Measurements from ENCODE around the gene BEND3. TPM values are rescaled to one million over a fixed set of nuclear protein-coding genes. Genes with fewer than 3 reads are reported as not detected.
A peak's percentile ranks its signal among the peaks of the same experiment; 100 is the strongest.

The BEND3 gene
- total and polyA plus RNA-seq, 2 experiments from 2014 or later = 9.2 to 33.7 TPM

DNA sequence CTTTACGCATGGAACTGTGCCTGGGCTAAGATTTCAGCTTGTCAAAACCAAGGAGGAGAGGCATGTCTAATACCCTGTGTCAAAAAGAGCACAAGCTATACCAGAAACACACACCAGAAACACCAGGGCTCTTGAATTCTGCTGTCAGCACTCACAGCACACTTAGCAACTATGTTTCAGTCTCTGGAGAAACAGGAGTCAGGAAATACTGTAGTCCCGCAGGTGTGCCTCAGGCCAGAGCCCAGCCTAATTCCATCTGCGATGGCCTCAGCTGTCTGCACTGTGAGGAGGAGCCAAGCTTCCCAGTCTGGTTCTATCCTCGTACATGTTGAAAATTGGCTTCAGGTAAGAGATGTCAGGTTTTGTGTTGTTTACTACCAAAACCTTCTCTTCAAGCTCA lies 55.7 kb downstream of the BEND3 start:
- Mint-ChIP-seq H3K4me1 (peaks cover 21% of the 10 kb centered on the region), H3K27ac (no peak overlapping the region), H3K27me3 (ENCODE audit: insufficient read depth, low read depth, poor library complexity) (peaks cover 8% of the 10 kb centered on the region), H3K4me3 (no peak overlapping the region), H3K36me3 (ENCODE audit: low read depth) (no peaks in the 10 kb centered on the region), H3K9me3 (no peaks in the 10 kb centered on the region)
- no peak overlapping the region for H3K4me2 ChIP-seq
- no peaks in the 10 kb centered on the region for H3K9me2 ChIP-seq (ENCODE audit: insufficient read depth)
- no peaks in the 10 kb centered on the region for H3K79me2 ChIP-seq (replicated peaks; ENCODE audit: insufficient read depth)
- H4K20me1 ChIP-seq (replicated peaks; ENCODE audit: insufficient read depth) = no peaks in the 10 kb centered on the region
- H2AFZ ChIP-seq = peak overlapping the region; percentile 56; the same call in 1 of the 2 replicates
- H3K27ac ChIP-seq (ENCODE audit: low read depth) = no peak overlapping the region
- no peaks in the 10 kb centered on the region for H3K27me3 ChIP-seq (ENCODE audit: insufficient read depth)
- ATAC-seq = no peak
- no peak overlapping the region for H3K4me3 ChIP-seq
- no peak for TF ChIP-seq ZNF114 (CRISPR knock-in tag; IDR thresholded peaks at IDR 0.05)
- no peaks in the 10 kb centered on the region for H3K36me3 ChIP-seq (ENCODE audit: insufficient read depth)
- DNase-seq (ENCODE audit: low spot score) = no peak
- H3F3A ChIP-seq (replicated peaks; ENCODE audit: low read depth) = peaks cover 19% of the 10 kb centered on the region
- H3K4me1 ChIP-seq (ENCODE audit: insufficient read depth) = peaks cover 23% of the 10 kb centered on the region

DNA sequence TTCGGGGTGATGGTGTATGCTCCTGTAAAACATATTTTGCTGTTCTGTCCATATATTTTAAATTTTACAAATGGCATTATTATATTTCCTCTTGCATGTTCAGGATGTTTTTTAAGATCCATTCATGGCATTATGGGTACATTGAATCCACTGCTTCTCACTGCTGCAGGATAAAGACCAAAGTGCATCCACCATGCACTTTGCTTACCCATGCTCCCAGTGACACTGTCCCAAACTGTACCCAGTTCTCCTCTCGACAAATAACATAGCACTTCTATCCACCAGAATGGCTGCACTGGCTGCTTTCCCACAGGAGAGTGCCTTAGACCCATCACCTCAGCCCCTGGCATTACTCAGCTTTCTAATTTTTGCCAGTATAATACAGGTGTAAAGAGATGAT lies 57.6 kb downstream of the BEND3 start:
- DNase-seq (ENCODE audit: low spot score) (no peak), ATAC-seq (no peak)
- no peak overlapping the region for H3K4me2 ChIP-seq
- Mint-ChIP-seq H3K4me3 (no peak overlapping the region), H3K4me1 (peaks cover 19% of the 10 kb centered on the region), H3K9me3 (no peaks in the 10 kb centered on the region), H3K36me3 (ENCODE audit: low read depth) (no peaks in the 10 kb centered on the region), H3K27ac (no peak overlapping the region), H3K27me3 (ENCODE audit: insufficient read depth, low read depth, poor library complexity) (peaks cover 11% of the 10 kb centered on the region)
- no peak overlapping the region for H3K27ac ChIP-seq (ENCODE audit: low read depth)
- no peak overlapping the region for H3K4me3 ChIP-seq
- H3K4me1 ChIP-seq (ENCODE audit: insufficient read depth) = peaks cover 23% of the 10 kb centered on the region
- H3K27me3 ChIP-seq (ENCODE audit: insufficient read depth) = no peaks in the 10 kb centered on the region
- H3K79me2 ChIP-seq (replicated peaks; ENCODE audit: insufficient read depth) = no peaks in the 10 kb centered on the region
- H4K20me1 ChIP-seq (replicated peaks; ENCODE audit: insufficient read depth) = no peaks in the 10 kb centered on the region
- H3F3A ChIP-seq (replicated peaks; ENCODE audit: low read depth) = peaks cover 10% of the 10 kb centered on the region; the same call in 1 of the 2 replicates
- H3K36me3 ChIP-seq (ENCODE audit: insufficient read depth) = no peaks in the 10 kb centered on the region
- 0 out of 2 replicates have a peak overlapping the region, but pooled peaks have one; percentile 14 for H2AFZ ChIP-seq
- H3K9me2 ChIP-seq (ENCODE audit: insufficient read depth) = no peaks in the 10 kb centered on the region
- TF ChIP-seq EZH2phosphoT487 (IDR thresholded peaks at IDR 0.05; ENCODE audit: unreplicated experiment) (no peak), STAT1 (IDR thresholded peaks at IDR 0.05; ENCODE audit: unreplicated experiment) (no peak), ZNF331 (CRISPR knock-in tag; IDR thresholded peaks at IDR 0.05; ENCODE audit: low read depth) (no peak), POLR2AphosphoS5 (IDR thresholded peaks at IDR 0.05; ENCODE audit: low read depth) (no peak), EZH2 (IDR thresholded peaks at IDR 0.05; ENCODE audit: low read depth, unreplicated experiment) (no peak), CREB1 (CRISPR knock-in tag; IDR thresholded peaks at IDR 0.05; ENCODE audit: low read depth) (no peak), ZNF114 (CRISPR knock-in tag; IDR thresholded peaks at IDR 0.05) (no peak), NANOG (IDR thresholded peaks at IDR 0.05; ENCODE audit: borderline replicate concordance) (no peak)
- TF ChIP-seq, protein P1, sequence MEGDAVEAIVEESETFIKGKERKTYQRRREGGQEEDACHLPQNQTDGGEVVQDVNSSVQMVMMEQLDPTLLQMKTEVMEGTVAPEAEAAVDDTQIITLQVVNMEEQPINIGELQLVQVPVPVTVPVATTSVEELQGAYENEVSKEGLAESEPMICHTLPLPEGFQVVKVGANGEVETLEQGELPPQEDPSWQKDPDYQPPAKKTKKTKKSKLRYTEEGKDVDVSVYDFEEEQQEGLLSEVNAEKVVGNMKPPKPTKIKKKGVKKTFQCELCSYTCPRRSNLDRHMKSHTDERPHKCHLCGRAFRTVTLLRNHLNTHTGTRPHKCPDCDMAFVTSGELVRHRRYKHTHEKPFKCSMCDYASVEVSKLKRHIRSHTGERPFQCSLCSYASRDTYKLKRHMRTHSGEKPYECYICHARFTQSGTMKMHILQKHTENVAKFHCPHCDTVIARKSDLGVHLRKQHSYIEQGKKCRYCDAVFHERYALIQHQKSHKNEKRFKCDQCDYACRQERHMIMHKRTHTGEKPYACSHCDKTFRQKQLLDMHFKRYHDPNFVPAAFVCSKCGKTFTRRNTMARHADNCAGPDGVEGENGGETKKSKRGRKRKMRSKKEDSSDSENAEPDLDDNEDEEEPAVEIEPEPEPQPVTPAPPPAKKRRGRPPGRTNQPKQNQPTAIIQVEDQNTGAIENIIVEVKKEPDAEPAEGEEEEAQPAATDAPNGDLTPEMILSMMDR (conservative IDR thresholded peaks at IDR 0.05; ENCODE audit: low read depth in 2 of 2) = no peak
- TF ChIP-seq, protein P2, sequence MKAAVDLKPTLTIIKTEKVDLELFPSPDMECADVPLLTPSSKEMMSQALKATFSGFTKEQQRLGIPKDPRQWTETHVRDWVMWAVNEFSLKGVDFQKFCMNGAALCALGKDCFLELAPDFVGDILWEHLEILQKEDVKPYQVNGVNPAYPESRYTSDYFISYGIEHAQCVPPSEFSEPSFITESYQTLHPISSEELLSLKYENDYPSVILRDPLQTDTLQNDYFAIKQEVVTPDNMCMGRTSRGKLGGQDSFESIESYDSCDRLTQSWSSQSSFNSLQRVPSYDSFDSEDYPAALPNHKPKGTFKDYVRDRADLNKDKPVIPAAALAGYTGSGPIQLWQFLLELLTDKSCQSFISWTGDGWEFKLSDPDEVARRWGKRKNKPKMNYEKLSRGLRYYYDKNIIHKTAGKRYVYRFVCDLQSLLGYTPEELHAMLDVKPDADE (IDR thresholded peaks at IDR 0.05) = no peak
- TF ChIP-seq, protein P3, sequence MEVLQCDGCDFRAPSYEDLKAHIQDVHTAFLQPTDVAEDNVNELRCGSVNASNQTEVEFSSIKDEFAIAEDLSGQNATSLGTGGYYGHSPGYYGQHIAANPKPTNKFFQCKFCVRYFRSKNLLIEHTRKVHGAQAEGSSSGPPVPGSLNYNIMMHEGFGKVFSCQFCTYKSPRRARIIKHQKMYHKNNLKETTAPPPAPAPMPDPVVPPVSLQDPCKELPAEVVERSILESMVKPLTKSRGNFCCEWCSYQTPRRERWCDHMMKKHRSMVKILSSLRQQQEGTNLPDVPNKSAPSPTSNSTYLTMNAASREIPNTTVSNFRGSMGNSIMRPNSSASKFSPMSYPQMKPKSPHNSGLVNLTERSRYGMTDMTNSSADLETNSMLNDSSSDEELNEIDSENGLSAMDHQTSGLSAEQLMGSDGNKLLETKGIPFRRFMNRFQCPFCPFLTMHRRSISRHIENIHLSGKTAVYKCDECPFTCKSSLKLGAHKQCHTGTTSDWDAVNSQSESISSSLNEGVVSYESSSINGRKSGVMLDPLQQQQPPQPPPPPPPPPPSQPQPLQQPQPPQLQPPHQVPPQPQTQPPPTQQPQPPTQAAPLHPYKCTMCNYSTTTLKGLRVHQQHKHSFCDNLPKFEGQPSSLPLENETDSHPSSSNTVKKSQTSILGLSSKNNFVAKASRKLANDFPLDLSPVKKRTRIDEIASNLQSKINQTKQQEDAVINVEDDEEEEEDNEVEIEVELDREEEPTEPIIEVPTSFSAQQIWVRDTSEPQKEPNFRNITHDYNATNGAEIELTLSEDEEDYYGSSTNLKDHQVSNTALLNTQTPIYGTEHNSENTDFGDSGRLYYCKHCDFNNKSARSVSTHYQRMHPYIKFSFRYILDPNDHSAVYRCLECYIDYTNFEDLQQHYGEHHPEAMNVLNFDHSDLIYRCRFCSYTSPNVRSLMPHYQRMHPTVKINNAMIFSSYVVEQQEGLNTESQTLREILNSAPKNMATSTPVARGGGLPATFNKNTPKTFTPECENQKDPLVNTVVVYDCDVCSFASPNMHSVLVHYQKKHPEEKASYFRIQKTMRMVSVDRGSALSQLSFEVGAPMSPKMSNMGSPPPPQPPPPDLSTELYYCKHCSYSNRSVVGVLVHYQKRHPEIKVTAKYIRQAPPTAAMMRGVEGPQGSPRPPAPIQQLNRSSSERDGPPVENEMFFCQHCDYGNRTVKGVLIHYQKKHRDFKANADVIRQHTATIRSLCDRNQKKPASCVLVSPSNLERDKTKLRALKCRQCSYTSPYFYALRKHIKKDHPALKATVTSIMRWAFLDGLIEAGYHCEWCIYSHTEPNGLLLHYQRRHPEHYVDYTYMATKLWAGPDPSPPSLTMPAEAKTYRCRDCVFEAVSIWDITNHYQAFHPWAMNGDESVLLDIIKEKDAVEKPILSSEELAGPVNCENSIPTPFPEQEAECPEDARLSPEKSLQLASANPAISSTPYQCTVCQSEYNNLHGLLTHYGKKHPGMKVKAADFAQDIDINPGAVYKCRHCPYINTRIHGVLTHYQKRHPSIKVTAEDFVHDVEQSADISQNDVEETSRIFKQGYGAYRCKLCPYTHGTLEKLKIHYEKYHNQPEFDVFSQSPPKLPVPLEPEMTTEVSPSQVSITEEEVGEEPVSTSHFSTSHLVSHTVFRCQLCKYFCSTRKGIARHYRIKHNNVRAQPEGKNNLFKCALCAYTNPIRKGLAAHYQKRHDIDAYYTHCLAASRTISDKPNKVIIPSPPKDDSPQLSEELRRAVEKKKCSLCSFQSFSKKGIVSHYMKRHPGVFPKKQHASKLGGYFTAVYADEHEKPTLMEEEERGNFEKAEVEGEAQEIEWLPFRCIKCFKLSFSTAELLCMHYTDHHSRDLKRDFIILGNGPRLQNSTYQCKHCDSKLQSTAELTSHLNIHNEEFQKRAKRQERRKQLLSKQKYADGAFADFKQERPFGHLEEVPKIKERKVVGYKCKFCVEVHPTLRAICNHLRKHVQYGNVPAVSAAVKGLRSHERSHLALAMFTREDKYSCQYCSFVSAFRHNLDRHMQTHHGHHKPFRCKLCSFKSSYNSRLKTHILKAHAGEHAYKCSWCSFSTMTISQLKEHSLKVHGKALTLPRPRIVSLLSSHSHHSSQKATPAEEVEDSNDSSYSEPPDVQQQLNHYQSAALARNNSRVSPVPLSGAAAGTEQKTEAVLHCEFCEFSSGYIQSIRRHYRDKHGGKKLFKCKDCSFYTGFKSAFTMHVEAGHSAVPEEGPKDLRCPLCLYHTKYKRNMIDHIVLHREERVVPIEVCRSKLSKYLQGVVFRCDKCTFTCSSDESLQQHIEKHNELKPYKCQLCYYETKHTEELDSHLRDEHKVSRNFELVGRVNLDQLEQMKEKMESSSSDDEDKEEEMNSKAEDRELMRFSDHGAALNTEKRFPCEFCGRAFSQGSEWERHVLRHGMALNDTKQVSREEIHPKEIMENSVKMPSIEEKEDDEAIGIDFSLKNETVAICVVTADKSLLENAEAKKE (CRISPR knock-in tag; IDR thresholded peaks at IDR 0.05) = no peak

All from GM23338 (cell line).